ENCODE data around the gene NLK. TPM values are rescaled to one million over a fixed set of nuclear protein-coding genes. Genes with fewer than 3 reads are reported as not detected.
"Not testable (repeated sequence)": the region's sequence is repeated elsewhere in the genome, so short reads cannot be mapped to it uniquely, and the experiment has no call there.

The NLK gene
- total RNA-seq, 1 donor = 10.5 TPM

DNA sequence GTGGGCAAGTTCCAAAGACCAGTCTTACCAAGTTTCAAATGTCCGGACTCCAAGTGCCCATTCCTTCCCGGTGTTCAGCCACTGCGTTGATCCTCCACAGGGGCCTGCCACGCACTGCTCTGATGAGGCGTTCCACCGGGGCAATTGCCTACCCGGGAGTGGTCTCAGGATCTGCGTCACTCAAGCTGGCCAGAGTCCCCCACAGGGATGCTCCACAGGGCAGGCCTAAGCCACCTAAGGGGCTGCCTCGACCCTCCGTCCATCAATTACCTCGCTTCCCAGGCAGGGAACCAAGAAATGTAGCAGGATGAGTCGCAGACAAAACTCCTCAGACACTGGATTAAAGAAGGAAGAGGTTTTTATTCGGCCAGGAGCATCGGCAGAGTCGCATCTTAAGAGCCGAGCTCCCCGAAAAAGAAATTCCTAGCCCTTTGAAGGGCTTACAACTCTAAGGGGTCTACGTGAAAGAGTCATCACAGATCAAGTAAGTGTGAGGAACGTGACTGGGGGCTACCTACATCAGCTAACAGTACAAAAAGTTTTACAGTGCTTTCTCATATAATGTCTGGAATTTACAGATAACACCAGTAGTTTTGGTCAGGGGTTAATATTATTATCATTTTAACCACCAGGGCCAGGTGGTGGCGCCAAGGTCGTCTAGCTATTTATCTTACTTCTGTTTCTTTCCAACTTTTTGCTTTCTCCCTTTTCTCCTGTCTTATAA is 196.2 kb downstream of the NLK start:
- not testable (repeated sequence) for H3K4me2 ChIP-seq (ENCODE audit: insufficient read depth, low read length); H3K36me3 ChIP-seq (ENCODE audit: insufficient read depth, low read length); H3K4me1 ChIP-seq (ENCODE audit: insufficient read depth, low read length); H3K9me3 ChIP-seq (ENCODE audit: low read depth, low read length); H4K20me1 ChIP-seq (ENCODE audit: insufficient read depth, low read length); H3K79me2 ChIP-seq (ENCODE audit: insufficient read depth, low read length); H2AFZ ChIP-seq (ENCODE audit: low read length); H3K27me3 ChIP-seq (ENCODE audit: insufficient read depth, low read length); DNase-seq (ENCODE audit: insufficient read length, low spot score, missing footprints); H3K27ac ChIP-seq (ENCODE audit: low read depth, low read length); H3K4me3 ChIP-seq (ENCODE audit: insufficient read depth, low read length)
- TF ChIP-seq, protein P1, sequence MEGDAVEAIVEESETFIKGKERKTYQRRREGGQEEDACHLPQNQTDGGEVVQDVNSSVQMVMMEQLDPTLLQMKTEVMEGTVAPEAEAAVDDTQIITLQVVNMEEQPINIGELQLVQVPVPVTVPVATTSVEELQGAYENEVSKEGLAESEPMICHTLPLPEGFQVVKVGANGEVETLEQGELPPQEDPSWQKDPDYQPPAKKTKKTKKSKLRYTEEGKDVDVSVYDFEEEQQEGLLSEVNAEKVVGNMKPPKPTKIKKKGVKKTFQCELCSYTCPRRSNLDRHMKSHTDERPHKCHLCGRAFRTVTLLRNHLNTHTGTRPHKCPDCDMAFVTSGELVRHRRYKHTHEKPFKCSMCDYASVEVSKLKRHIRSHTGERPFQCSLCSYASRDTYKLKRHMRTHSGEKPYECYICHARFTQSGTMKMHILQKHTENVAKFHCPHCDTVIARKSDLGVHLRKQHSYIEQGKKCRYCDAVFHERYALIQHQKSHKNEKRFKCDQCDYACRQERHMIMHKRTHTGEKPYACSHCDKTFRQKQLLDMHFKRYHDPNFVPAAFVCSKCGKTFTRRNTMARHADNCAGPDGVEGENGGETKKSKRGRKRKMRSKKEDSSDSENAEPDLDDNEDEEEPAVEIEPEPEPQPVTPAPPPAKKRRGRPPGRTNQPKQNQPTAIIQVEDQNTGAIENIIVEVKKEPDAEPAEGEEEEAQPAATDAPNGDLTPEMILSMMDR (IDR thresholded peaks at IDR 0.05; ENCODE audit: extremely low read depth, low read depth, low read length) = peak; percentile 6

DNA sequence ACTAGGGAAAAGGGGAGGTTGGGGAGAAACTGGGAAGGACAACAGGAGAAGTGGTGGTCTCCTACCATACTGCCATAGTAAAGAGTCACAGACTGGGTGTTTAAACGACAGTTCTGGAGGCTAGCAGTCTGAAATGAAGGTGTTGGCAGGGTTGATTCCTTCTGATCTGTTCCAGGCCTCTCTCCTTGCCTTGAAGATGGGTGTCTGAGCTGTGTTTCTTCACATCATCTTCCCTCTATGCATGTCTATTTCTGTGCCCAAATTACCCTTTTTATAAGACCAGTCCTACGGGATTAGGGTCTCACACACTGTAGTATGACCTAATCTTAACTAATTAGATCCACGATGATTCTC is 196.8 kb downstream of the NLK start:
- no peaks in the 10 kb centered on the region for H3K4me1 ChIP-seq (ENCODE audit: insufficient read depth, low read length)
- TF ChIP-seq, protein P1 (IDR thresholded peaks at IDR 0.05; ENCODE audit: extremely low read depth, low read depth, low read length) = no peak
- H3K27me3 ChIP-seq (ENCODE audit: insufficient read depth, low read length) = peaks cover 8% of the 10 kb centered on the region
- no peaks in the 10 kb centered on the region for H3K79me2 ChIP-seq (ENCODE audit: insufficient read depth, low read length)
- H4K20me1 ChIP-seq (ENCODE audit: insufficient read depth, low read length) = no peaks in the 10 kb centered on the region
- no peak overlapping the region for H3K4me3 ChIP-seq (ENCODE audit: insufficient read depth, low read length)
- DNase-seq (ENCODE audit: insufficient read length, low spot score, missing footprints) = no peak
- no peak overlapping the region for H3K4me2 ChIP-seq (ENCODE audit: insufficient read depth, low read length)
- no peak overlapping the region for H3K27ac ChIP-seq (ENCODE audit: low read depth, low read length)
- no peaks in the 10 kb centered on the region for H3K36me3 ChIP-seq (ENCODE audit: insufficient read depth, low read length)
- H2AFZ ChIP-seq (ENCODE audit: low read length) = no peak overlapping the region
- no peaks in the 10 kb centered on the region for H3K9me3 ChIP-seq (ENCODE audit: low read depth, low read length)

DNA sequence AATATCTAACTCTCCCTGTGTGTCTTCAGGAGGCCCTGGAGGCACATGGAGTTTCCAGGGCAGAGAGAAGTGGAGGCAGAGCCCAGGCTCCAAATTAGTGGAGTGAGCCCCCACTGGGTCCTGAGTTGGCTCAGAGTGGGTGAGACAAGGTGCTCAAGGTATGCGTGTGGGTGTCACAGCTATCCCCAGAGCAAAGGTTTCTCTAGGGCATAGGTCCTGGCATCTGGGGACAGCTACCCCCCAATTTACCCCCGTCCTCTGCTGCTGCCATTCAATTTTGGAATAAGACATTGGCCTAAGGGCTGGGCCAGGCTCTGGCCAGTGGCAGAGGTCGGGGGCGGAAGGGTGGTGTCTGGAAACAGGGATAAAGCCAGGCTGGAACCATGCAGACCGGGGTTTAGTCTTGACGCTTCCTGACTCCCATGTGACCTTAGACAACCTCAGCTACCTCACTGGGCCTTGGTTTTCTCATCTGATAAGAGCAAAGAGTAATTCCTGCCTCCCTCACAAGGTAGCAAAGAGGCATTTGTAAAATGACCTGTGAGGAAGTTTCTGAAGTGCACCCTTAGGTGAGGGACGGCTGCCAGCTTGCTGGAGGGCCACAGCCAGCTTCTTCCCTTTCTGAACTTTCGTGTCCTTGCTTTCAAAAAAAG is 198.3 kb downstream of the NLK start:
- Histone ChIP-seq H4K20me1 (ENCODE audit: insufficient read depth, low read length) (no peaks in the 10 kb centered on the region), H3K27me3 (ENCODE audit: insufficient read depth, low read length) (peaks cover 2% of the 10 kb centered on the region), H3K4me1 (ENCODE audit: insufficient read depth, low read length) (no peaks in the 10 kb centered on the region), H3K9me3 (ENCODE audit: low read depth, low read length) (no peaks in the 10 kb centered on the region), H3K36me3 (ENCODE audit: insufficient read depth, low read length) (no peaks in the 10 kb centered on the region), H3K4me3 (ENCODE audit: insufficient read depth, low read length) (no peak overlapping the region), H3K27ac (ENCODE audit: low read depth, low read length) (no peak overlapping the region), H3K4me2 (ENCODE audit: insufficient read depth, low read length) (no peak overlapping the region), H2AFZ (ENCODE audit: low read length) (no peak overlapping the region), H3K79me2 (ENCODE audit: insufficient read depth, low read length) (no peaks in the 10 kb centered on the region)
- TF ChIP-seq, protein P1 (IDR thresholded peaks at IDR 0.05; ENCODE audit: extremely low read depth, low read depth, low read length) = no peak
- DNase-seq (ENCODE audit: insufficient read length, low spot score, missing footprints) = no peak

DNA sequence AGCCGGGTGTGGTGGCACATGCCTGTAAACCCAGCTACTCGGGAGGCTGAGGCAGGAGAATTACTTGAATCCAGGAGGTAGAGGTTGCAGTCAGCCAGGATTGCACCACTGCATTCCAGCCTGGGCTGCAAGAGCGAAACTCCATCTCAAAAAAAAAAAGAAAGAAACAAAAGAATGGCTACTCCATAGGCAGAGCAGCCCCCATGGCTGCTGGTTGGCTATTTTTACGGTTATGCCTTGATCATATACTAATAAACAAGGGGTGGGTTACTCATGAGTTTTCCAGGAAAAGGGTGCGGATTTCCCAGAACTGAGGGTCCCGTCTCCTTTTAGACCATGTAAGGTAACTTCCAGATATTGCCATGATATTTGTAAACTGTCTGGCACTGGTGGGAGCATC is 200.3 kb downstream of the NLK start:
- Histone ChIP-seq H3K27me3 (ENCODE audit: insufficient read depth, low read length) (no peaks in the 10 kb centered on the region), H3K27ac (ENCODE audit: low read depth, low read length) (no peak overlapping the region), H2AFZ (ENCODE audit: low read length) (no peak overlapping the region), H3K4me2 (ENCODE audit: insufficient read depth, low read length) (no peak overlapping the region), H3K4me1 (ENCODE audit: insufficient read depth, low read length) (no peaks in the 10 kb centered on the region), H3K36me3 (ENCODE audit: insufficient read depth, low read length) (no peaks in the 10 kb centered on the region), H3K79me2 (ENCODE audit: insufficient read depth, low read length) (no peaks in the 10 kb centered on the region), H3K9me3 (ENCODE audit: low read depth, low read length) (no peaks in the 10 kb centered on the region), H3K4me3 (ENCODE audit: insufficient read depth, low read length) (no peak overlapping the region), H4K20me1 (ENCODE audit: insufficient read depth, low read length) (no peaks in the 10 kb centered on the region)
- no peak for DNase-seq (ENCODE audit: insufficient read length, low spot score, missing footprints)
- TF ChIP-seq, protein P1 (IDR thresholded peaks at IDR 0.05; ENCODE audit: extremely low read depth, low read depth, low read length) = no peak

DNA sequence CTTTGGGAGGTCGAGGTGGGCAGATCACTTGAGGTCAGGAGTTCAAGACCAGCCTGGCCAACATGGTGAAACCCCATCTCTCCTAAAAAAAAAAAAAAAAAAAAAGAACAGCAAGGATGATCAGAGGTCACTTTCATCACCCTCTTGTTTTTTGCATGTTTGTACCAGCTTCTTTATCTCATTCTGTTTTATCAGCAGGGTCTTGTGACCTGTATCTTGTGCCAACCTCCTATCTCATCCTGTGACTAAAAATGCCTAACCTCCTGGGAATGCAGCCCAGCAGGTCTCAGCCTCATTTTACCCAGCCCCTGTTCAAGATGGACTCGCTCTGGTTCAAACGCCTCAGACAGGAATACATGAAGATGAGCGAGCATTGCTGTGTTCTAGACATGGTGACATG is 200.8 kb downstream of the NLK start:
- H3K79me2 ChIP-seq (ENCODE audit: insufficient read depth, low read length); DNase-seq (ENCODE audit: insufficient read length, low spot score, missing footprints); H3K4me2 ChIP-seq (ENCODE audit: insufficient read depth, low read length); H3K4me1 ChIP-seq (ENCODE audit: insufficient read depth, low read length); H2AFZ ChIP-seq (ENCODE audit: low read length); H3K4me3 ChIP-seq (ENCODE audit: insufficient read depth, low read length); H3K36me3 ChIP-seq (ENCODE audit: insufficient read depth, low read length); H3K27me3 ChIP-seq (ENCODE audit: insufficient read depth, low read length); H4K20me1 ChIP-seq (ENCODE audit: insufficient read depth, low read length); H3K9me3 ChIP-seq (ENCODE audit: low read depth, low read length); H3K27ac ChIP-seq (ENCODE audit: low read depth, low read length): not testable (repeated sequence)

All from osteoblast (primary cell).